C4-2B (cell line): ENCODE data around the gene EEPD1.

Experiments
- CTCF ChIP-seq: fragments of 450-650 bp; conservative IDR thresholded peaks from 2 replicates; pipeline ENCODE4 v1.5.1; 2017; ENCODE audit warnings: mild to moderate bottlenecking
- ZFX ChIP-seq: fragments of 450-650 bp; IDR thresholded peaks from 2 replicates; pipeline ENCODE4 v1.6.1; 2017

GRCh38 chr7:36202398-36202797, 49.3 kb downstream of the EEPD1 start:
- TF ChIP-seq CTCF (no peak), ZFX (no peak)
